Measurements from ENCODE around the gene RPTOR.
A peak's percentile ranks its signal among the peaks of the same experiment; 100 is the strongest.
"Not testable (repeated sequence)": the region's sequence is repeated elsewhere in the genome, so short reads cannot be mapped to it uniquely, and the experiment has no call there.

Gene RPTOR

DNA sequence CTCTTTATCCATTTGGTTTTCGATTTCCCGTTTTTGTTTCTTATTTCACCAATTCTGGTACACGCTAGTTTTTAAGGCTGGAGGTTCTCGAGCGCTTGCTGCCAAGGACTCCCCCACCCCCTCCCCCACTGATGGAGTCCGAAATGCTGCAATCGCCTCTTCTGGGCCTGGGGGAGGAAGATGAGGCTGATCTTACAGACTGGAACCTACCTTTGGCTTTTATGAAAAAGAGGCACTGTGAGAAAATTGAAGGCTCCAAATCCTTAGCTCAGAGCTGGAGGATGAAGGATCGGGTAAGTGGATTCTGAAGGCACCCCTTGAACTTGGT lies 825 bp downstream of the RPTOR start:
- no peak for DNase-seq (ENCODE audit: low read depth, low spot score)

DNA sequence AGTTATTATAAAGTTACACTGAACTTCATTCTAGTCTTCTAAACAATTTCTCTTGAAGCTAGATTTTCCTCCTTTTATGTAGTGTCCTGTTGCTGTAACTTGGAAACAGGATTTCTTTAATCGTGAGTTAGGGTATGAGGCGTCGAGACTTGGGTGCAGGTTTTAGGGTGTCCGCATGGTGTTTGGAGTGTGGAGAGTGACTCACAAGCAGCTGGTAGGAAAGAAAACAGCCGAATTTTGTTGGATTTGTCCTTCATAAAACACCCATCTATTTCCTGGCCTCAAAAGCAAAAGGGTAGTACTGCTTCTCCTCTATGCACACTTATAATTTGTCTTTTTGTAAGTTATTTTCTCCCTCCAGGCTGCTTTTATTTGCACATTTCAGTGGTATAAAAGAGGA lies 1.6 kb downstream of the RPTOR start:
- DNase-seq (ENCODE audit: low read depth, low spot score), result no peak

- no peak for DNase-seq (ENCODE audit: low read depth, low spot score)
Observed at GRCh38 chr17:80552523-80552922, 7.9 kb downstream of the RPTOR start.

DNA sequence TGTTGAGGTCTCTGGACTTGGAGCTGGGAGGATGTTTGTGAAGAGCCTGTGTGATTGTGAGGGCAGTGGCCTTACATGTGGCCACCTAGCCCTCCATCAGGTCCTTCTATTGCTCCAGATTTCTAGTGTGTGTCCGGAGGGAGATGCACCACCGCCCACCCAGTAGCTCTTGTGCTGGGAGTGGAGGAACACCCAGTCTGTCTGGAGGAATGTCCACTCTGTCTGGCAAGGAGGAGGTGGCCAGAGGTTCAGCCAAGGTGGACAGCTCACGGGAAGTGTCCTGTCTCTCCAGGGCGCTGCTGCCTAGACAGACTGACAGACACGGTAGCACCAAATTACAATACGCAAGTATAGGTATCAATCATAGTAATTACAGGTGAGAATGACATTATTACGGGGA lies 10.6 kb downstream of the RPTOR start:
- DNase-seq (ENCODE audit: low read depth, low spot score), result no peak

GRCh38 chr17:80558046-80558445 lies 13.4 kb downstream of the RPTOR start:
- DNase-seq (ENCODE audit: low read depth, low spot score), result no peak

GRCh38 chr17:80559825-80560251 lies 15.2 kb downstream of the RPTOR start:
- peak; percentile 68 for DNase-seq (ENCODE audit: low read depth, low spot score)

- no peak for DNase-seq (ENCODE audit: low read depth, low spot score)
Observed at GRCh38 chr17:80561541-80562114, 17.0 kb downstream of the RPTOR start.

DNA sequence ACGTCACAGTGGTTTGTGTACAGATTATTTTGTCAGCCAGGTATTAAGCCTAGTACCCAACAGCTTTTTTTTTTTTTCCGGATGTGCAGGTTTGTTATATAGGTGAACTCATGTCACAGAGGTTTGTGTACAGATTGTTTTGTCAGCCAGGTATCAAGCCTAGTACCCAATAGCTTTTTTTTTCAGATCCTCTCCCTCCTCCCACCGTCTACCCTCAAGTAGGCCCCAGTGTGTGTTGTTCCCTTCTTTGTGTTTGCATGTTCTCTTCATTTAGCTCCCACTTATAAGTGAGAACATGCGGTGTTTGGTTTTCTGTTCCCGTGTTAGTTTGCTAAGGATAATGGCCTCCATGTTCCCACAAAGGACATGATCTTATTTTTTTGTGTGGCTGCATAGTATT lies 19.9 kb downstream of the RPTOR start:
- no peak for DNase-seq (ENCODE audit: low read depth, low spot score)

DNA sequence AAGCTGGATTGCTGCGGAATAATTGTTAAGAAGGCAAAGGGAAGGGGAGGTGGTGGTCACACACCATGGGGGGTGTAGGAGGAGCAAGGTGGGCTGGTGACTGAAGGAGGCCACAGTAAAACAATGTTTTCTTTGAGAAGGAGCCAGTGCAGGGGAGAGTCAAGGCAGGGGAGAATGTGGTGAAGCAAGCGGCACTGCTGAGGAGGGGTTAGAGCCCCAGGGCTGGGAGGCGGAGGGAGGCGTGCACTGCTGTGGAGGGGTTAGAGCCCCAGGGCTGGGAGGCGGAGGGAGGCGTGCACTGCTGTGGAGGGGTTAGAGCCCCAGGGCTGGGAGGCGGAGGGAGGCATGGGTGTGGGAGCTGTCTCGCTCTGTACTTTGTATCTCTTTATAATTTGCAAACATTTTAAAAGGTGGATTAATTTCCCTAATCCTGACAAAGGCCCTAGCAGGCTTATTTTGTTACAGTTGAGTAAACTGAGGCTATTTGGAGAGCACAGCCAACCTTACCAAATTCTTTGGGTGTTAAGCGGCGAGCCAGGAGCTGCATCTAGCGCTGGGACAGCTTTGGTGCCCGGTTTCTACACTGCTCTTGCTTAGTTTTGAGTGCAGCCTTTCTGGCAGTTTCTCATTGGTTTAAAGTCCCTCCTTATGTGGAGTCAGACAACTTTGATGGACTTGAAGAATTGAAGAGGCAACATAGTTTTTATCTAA lies 20.9 kb downstream of the RPTOR start:
- DNase-seq (ENCODE audit: low read depth, low spot score), result no peak

- DNase-seq (ENCODE audit: low read depth, low spot score), result no peak
Observed at GRCh38 chr17:80566054-80566400, 21.4 kb downstream of the RPTOR start.

- no peak for DNase-seq (ENCODE audit: low read depth, low spot score)
Observed at GRCh38 chr17:80568246-80568645, 23.6 kb downstream of the RPTOR start.

- no peak for DNase-seq (ENCODE audit: low read depth, low spot score)
Observed at GRCh38 chr17:80569924-80570323, 25.3 kb downstream of the RPTOR start.

DNA sequence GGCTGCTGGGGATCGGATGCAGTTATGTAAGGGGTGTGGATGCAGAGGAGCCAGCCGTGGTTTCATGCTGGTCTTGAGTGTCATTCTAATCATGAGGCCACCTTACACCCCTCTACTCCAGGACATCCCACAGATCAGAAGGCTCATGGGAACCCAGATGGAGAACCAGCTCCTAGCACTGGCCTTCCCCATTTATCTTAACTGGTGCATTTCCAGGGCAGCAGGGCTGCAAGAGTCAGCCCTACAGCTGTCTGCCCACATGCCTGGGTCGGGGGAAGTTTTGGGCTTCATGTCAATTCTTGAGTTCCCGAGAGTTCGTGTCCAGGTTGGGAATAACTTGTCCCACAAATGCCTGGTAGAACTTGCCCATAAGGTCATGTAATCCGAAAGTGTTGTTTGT lies 29.1 kb downstream of the RPTOR start:
- DNase-seq (ENCODE audit: low read depth, low spot score), result no peak

DNA sequence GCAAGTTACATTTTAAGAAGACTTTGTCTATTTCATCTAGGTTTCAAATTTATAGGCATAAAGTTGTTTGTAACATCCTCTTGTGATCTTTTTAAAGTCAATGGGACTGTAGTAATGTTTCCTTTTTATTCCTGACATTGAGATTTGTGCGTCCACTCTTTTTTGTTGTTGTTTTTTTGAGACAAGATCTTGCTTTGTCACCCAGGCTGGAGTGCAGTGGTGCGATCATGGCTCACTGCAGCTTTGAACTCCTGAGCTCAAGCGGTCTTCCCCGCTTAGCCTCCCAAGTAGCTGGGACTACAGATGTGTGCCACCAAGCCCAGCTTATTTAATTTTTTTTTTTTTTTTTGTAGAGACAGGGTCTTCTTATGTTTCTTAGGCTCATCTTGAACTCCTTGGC lies 29.9 kb downstream of the RPTOR start:
- no peak for DNase-seq (ENCODE audit: low read depth, low spot score)

- DNase-seq (ENCODE audit: low read depth, low spot score), result peak; percentile 67
Observed at GRCh38 chr17:80575057-80575875, 30.6 kb downstream of the RPTOR start.

- no peak for DNase-seq (ENCODE audit: low read depth, low spot score)
Observed at GRCh38 chr17:80577876-80578570, 33.4 kb downstream of the RPTOR start.

DNA sequence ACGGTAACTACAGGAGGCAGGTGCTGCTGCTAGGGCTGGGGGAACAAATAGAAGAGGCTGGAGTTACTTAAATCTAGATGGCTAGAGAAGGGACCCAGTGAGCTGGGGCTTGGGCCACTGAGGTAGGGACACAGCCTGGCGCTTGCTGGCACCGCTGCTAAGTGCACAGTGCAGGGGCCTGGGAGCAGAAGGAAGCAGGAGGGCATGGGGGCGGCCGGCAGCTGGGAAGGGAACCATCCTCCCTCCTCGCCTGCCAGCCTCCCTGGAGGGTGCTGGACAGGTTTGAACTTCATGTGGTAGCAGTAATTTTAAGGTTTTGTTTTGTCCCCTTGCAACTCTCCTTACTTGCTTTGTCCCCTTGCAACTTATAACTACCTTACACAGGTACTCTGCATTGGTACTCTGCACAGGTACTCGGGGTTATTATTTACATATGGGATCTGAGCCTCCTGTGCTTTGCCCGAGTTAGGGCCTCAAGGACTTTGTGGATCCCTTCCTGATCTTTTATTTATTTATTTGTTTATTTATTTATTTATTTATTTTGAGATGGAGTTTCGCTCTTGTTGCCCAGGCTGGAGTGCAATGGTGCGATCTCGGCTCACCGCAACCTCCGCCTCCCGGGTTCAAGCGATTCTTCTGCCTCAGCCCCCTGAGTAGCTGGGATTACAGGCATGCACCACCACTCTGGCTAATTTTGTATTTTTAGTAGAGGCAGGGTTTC lies 34.2 kb downstream of the RPTOR start:
- DNase-seq (ENCODE audit: low read depth, low spot score), result not testable (repeated sequence)

DNA sequence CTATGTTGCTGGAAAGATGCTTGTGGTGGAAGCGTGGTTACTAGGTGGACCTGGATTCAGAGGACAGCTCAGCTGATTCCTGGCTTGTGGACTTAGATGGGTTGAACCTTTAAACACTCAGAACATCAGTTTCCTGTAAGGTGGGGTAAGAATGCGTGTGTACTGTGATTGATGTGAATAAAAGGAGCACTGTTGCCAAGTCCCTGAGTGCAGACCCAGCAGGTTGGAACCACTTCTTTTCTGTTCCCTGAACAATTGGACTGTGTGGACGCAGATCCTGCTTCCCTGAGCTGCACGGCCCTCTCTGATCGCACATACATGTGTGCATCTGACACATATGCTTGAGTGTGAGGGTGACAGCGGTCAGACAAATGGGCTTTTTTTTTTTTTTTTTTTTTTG lies 37.5 kb downstream of the RPTOR start:
- DNase-seq (ENCODE audit: low read depth, low spot score), result no peak

DNA sequence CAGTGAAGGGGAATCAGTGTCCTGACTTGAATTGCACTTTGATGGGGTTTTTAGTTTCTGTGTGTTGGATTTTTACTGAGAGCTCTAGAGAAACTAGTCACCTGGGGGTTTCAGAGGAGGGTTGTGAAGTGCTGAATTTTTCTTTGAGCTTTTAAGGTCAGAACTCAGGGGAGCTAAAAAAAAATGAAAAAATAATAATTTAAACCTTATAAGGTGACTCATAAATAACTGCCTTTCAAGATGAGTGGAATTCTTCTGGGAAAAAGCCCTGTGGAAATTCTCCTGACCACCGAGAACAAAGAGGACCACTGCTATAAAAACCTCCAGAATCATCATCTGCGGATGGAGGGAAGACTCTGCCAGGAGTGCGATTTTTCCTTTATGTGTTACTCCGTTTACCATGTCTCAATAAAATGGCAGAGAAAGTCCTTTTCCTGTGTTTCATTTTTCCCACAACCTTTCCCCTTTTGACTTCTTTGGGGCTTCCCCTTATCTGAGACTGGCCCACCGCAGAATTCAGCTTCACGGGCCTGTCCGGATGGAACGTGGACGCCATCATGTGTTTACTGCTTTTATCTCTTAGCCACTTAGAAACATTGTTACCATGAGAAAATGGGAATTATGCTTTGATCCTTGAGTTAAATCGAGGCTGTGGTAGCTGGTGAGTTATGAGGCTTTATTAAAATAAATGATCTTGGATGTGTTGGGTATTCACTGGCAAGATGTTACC lies 39.7 kb downstream of the RPTOR start:
- no peak for DNase-seq (ENCODE audit: low read depth, low spot score)

DNA sequence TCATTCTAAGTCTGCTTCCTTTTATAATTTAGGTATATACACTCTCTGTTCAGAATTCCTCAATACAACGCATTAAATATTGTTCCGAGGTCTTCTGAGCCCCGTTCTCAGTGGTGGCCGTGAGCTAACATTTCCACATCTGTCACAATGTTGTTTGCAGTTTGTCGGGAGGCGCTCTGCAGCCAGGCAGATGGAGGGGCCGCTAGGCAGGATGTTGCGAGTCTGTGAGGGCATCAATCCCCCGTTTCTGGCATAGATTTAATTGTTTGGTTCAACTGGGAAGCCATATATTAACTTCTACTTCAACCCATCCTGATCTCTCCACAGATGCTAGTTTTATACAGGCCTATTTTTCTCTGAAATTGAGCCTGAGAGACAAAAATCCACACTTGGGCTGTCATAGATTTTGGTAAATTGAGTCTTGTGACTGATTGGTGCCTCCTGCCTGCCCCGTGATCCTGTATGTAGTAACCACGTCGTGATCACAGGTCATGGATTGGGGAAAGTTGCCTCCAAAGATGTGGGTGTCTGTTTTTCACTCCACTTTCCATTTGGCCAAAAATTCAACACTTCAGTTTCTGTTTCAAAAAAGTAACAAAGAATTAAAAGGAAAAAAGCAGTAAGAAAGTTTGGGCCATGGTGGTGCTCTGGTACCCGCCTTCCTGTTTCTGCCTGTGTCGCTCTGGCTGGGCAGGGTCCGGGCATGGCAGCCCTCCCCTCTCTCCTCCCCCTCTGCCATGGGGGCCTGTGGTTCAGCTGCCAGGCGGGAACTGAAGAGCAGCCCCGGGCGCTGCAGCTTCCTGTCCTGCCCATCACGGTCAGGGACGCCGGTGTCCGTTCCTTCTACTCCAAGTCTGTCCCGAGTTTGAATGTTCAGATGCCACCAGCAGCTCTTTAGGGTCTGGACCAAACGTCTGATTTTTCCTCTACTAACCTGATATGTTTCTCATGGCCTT lies 41.5 kb downstream of the RPTOR start:
- DNase-seq (ENCODE audit: low read depth, low spot score), result no peak
